HepG2 (cell line): ENCODE results near the gene SEPTIN12. TPM values are rescaled to one million over a fixed set of nuclear protein-coding genes. Genes with fewer than 3 reads are reported as not detected.

ENCODE experiments used
- ATAC-seq: fragments of 200-7000 bp; cut with Tn5 transposase; 3 replicates; pipeline ENCODE4 v1.9.1; 2020; ENCODE audit warnings: mild to moderate bottlenecking, moderate library complexity
- BruUV-seq: library from RNA; stranded (reverse); fragments of 400-500 nt; replicated peaks from 2 replicates; lab custom pipeline; 2021; lab: Mats Ljungman, UMichigan
- CTCF ChIA-PET: fragments of 300-600 bp; formaldehyde crosslinking; extraction: SDS; loops from one replicate; lab custom pipeline; 2021; ENCODE audit warnings: low total read pairs, inconsistent platforms, low intra/inter-chr PET ratio; lab: Yijun Ruan, JAX
- POLR2A ChIA-PET: fragments of 350-600 bp; sonication (Branson Sonifier 250); formaldehyde crosslinking; loops from one replicate; lab custom pipeline; 2020; ENCODE audit warnings: antibody characterized with exemption, inconsistent platforms; lab: Yijun Ruan, JAX
- DNase-seq: peaks from one replicate; pipeline ENCODE4 v3.0.0-alpha.2; 2015; ENCODE audit warnings: low spot score
- FAIRE-seq: peaks from 3 replicates; lab custom pipeline; 2011; peaks lifted over from hg19 to GRCh38; lab: Jason Lieb, UNC
- H2AFZ ChIP-seq: one replicate; pipeline ENCODE4 v1.6.1; 2011; ENCODE audit warnings: low read length, inconsistent platforms
- H3K27ac ChIP-seq: fragments of 300-600 bp; 3 replicates; pipeline ENCODE4 v1.8.0; 2011; ENCODE audit warnings: mixed run types, mild to moderate bottlenecking, mixed read lengths, low read length, inconsistent platforms; ENCODE audit not compliant: insufficient read depth; ENCODE audit errors: extremely low read length
- H3K27me3 ChIP-seq, 2 experiments: fragments of 200-600 bp in 1 of 2; 2 replicates in 1 of 2; 3 replicates in 1 of 2; pipeline versions ENCODE4 v1.6.0 to v1.8.0; 2011; ENCODE audit warnings: low read length in 2 of 2, mild to moderate bottlenecking in 2 of 2, moderate library complexity in 2 of 2, inconsistent platforms in 1 of 2; ENCODE audit not compliant: insufficient read depth in 2 of 2, control insufficient read depth in 1 of 2
- H3K36me3 ChIP-seq, 2 experiments: fragments of 200-600 bp in 1 of 2; replicated peaks in 1 of 2; 2 replicates in 1 of 2; 3 replicates in 1 of 2; pipeline versions ENCODE4 v1.5.1 to v1.8.0; 2011; ENCODE audit warnings: low read length in 2 of 2, inconsistent platforms in 1 of 2; ENCODE audit not compliant: insufficient read depth in 2 of 2, control insufficient read depth in 1 of 2
- H3K4me1 ChIP-seq: 2 replicates; pipeline ENCODE4 v1.5.1; 2012; ENCODE audit warnings: low read length, inconsistent platforms; ENCODE audit not compliant: insufficient read depth
- H3K4me2 ChIP-seq: 2 replicates; pipeline ENCODE4 v1.6.0; 2011; ENCODE audit warnings: low read depth, low read length, inconsistent platforms
- H3K4me3 ChIP-seq, 3 experiments: fragments of 200-600 bp in 1 of 3; sonication (generic), shearing (Covaris generic) in 1 of 3; replicated peaks in 1 of 3; 2 replicates each; pipeline ENCODE4 v1.5.1; 2011 to 2016; ENCODE audit warnings: low read length in 3 of 3, inconsistent platforms in 2 of 3, low read depth in 2 of 3, mild to moderate bottlenecking in 2 of 3, control low read depth in 1 of 3, mixed read lengths in 1 of 3; ENCODE audit not compliant: insufficient read depth in 1 of 3
- H3K79me2 ChIP-seq: one replicate; pipeline ENCODE4 v1.6.1; 2011; ENCODE audit warnings: low read length, inconsistent platforms; ENCODE audit not compliant: insufficient read depth
- H3K9ac ChIP-seq: 2 replicates; pipeline ENCODE4 v1.6.0; 2011; ENCODE audit warnings: mild to moderate bottlenecking, low read depth, low read length, inconsistent platforms; ENCODE audit not compliant: insufficient read depth
- H3K9me3 ChIP-seq: 2 replicates; pipeline ENCODE4 v1.5.1; 2012; ENCODE audit warnings: mild to moderate bottlenecking, low read length
- H4K20me1 ChIP-seq: 2 replicates; pipeline ENCODE4 v1.6.0; 2011; ENCODE audit warnings: inconsistent platforms, mild to moderate bottlenecking, low read length, moderate library complexity; ENCODE audit not compliant: insufficient read depth
- AFF4 ChIP-seq: sonication (generic); formaldehyde crosslinking; IDR thresholded peaks from 2 replicates; pipeline ENCODE4 v1.4.0; 2020; ENCODE audit warnings: missing genetic modification reagents
- BHLHE40 ChIP-seq: IDR thresholded peaks from 2 replicates; pipeline ENCODE4 v1.6.1; 2011; ENCODE audit warnings: low read length, improper control_type of control experiment
- PBX3 ChIP-seq: sonication (generic); formaldehyde crosslinking; IDR thresholded peaks from 2 replicates; pipeline ENCODE4 v1.8.1; 2023; ENCODE audit warnings: missing genetic modification reagents, inconsistent platforms, borderline replicate concordance
- SYNCRIP ChIP-seq: fragments of 200-400 bp; formaldehyde crosslinking; IDR thresholded peaks from 2 replicates; pipeline ENCODE4 v1.6.1; 2018; ENCODE audit warnings: mild to moderate bottlenecking, low read depth, low read length; ENCODE audit not compliant: insufficient read depth
- WGBS: methylation state at CpG from one replicate; pipeline ENCODE4 v1.1.6; 2017; ENCODE audit warnings: low lambda C conversion rate; 5-methylcytosine and 5-hydroxymethylcytosine counted together
- in situ Hi-C: cut with HindIII; loops from 2 replicates; pipeline ENCODE4 v1.10.0; 2017; ENCODE audit warnings: low pct_unique_long_range_greater_than_20kb; ENCODE audit not compliant: extremely low pct_ligation_motif_present
- intact Hi-C: fragments of 100-400 bp; cut with micrococcal nuclease; formaldehyde crosslinking; loops from one replicate; pipeline ENCODE4 v1.10.0; 2022; ENCODE audit not compliant: unreplicated experiment
- polyA plus RNA-seq, 8 experiments: library from polyadenylated mRNA; depleted of rRNA in 3 of 8; stranded (reverse) in 7 of 8; unstranded in 1 of 8; fragments of >200 nt; fragmentation: Illumina TruSeq in 4 of 8; extraction: Trizol in 4 of 8; gene quantifications; 2 replicates each; pipeline versions ENCODE4 v1.2.1 to v1.2.3, GENCODE V29; 2011 to 2016; ENCODE audit warnings: low read depth in 4 of 8, missing spikeins in 1 of 8, mixed read lengths in 1 of 8; ENCODE audit not compliant: insufficient read depth in 1 of 8
- total RNA-seq, 5 experiments: library from RNA; depleted of rRNA; stranded (reverse); fragments of >200 nt; fragmentation: Illumina TruSeq; extraction: Trizol; gene quantifications; 2 replicates each; pipeline ENCODE4 v1.2.3, GENCODE V29; 2016; ENCODE audit warnings: low read depth in 1 of 5

SEPTIN12 gene
- total and polyA plus RNA-seq, 2 of the 13 experiments (the other 11 are each of a cell fraction or from before 2014, with no cell fraction given): 0.22 TPM; not detected in 1

- peaks cover 24% of the 10 kb centered on the region for H3K4me1 ChIP-seq
- in situ Hi-C loops: no loop called here
- no peak for FAIRE-seq
- TF ChIP-seq PBX3 (CRISPR knock-in tag) (no peak), AFF4 (CRISPR knock-in tag) (no peak), BHLHE40 (no peak), SYNCRIP (no peak)
- TF ChIP-seq, all 625 proteins: peak for 0
- Histone ChIP-seq H3K27ac (peak overlapping the region; percentile 83), H3K36me3 (peaks cover 0 to 31% of the 10 kb centered on the region in 2 experiments; a peak in 3 of 5 replicates), H2AFZ (no peak overlapping the region), H3K9me3 (no peaks in the 10 kb centered on the region), H3K27me3 (no peaks in the 10 kb centered on the region), H3K4me3 (peak overlapping the region in 2 of 3 experiments; percentile 88 to 90; a peak in 5 of 6 replicates), H3K9ac (peak overlapping the region; percentile 65; the same call in 1 of the 2 replicates), H4K20me1 (no peaks in the 10 kb centered on the region), H3K79me2 (no peaks in the 10 kb centered on the region), H3K4me2 (peak overlapping the region; percentile 93)
- WGBS: 82% methylated on average over 8 of the region's 8 CpGs
- BruUV-seq: no TSS peak
- POLR2A ChIA-PET: interaction anchor here (1.0 to 3.7 kb wide), 7 partner anchors 10 to 141 kb away, joined by 3 to 17 read pairs (median 6); partner anchors contain the start of genes ANKS3, DNAAF8, SEPTIN12 and ZNF500
- ATAC-seq (no peak), DNase-seq (no peak)
- CTCF ChIA-PET: no interaction called here
- intact Hi-C loops: loop anchor here (2.0 to 5.0 kb wide), 2 partner anchors 37 to 71 kb away; partner anchors contain the start of genes ANKS3, DNAAF8 and ZNF500
Observed at GRCh38 chr16:4803401-4803844, 15.3 kb upstream of the SEPTIN12 start.
